ENCODE data around the gene DMWD. TPM values are rescaled to one million over a fixed set of nuclear protein-coding genes. Genes with fewer than 3 reads are reported as not detected.

DMWD gene
- total and polyA plus RNA-seq, 2 donors: 24.7 to 43.7 TPM

- no peak for DNase-seq (ENCODE audit: extremely low spot score)
- Histone ChIP-seq H3K27ac (ENCODE audit: low read depth) (no peak overlapping the region), H3K4me1 (ENCODE audit: insufficient read depth) (peaks cover 4% of the 10 kb centered on the region), H3K4me3 (ENCODE audit: low read depth, low read length) (no peak overlapping the region), H3K36me3 (ENCODE audit: insufficient read depth) (no peaks in the 10 kb centered on the region)
- WGBS: 93% methylated on average over 34 of the region's 34 CpGs
Observed at GRCh38 chr19:45777395-45777961, 15.2 kb downstream of the DMWD start.

DNA sequence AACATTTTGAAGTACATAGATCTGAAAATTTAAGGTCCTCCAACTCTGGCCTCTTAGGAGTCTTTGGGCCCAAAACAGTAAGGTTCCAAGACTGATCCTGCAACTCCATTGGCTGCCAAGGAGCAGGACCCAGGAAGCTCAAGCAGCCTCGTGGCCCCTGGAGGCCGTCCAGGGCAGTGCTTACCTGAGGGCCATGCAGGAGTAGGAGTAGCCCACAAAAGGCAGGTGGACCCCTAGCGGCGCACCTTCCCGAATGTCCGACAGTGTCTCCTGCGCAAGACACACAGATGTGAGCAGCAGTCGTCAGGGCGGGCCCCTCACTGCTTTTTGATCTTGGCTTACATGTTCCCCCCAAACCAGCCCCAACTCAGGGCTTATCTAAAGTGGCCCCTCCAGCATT lies 17.9 kb downstream of the DMWD start:
- H3K36me3 ChIP-seq (ENCODE audit: insufficient read depth): no peaks in the 10 kb centered on the region
- no peaks in the 10 kb centered on the region for H3K4me1 ChIP-seq (ENCODE audit: insufficient read depth)
- 79% methylated on average over 9 of the region's 9 CpGs for WGBS
- H3K4me3 ChIP-seq (ENCODE audit: low read depth, low read length): no peak overlapping the region
- H3K27ac ChIP-seq (ENCODE audit: low read depth): no peak overlapping the region
- DNase-seq (ENCODE audit: extremely low spot score): no peak

- H3K27ac ChIP-seq (ENCODE audit: low read depth): no peak overlapping the region
- DNase-seq (ENCODE audit: extremely low spot score): no peak
- no peaks in the 10 kb centered on the region for H3K4me1 ChIP-seq (ENCODE audit: insufficient read depth)
- H3K36me3 ChIP-seq (ENCODE audit: insufficient read depth): no peaks in the 10 kb centered on the region
- 32% methylated on average over 2 of the region's 2 CpGs for WGBS
- no peak overlapping the region for H3K4me3 ChIP-seq (ENCODE audit: low read depth, low read length)
Observed at GRCh38 chr19:45773384-45773783, 19.3 kb downstream of the DMWD start.

GRCh38 chr19:45772912-45773311 lies 19.7 kb downstream of the DMWD start:
- 85% methylated on average over 3 of the region's 3 CpGs for WGBS
- Histone ChIP-seq H3K4me3 (ENCODE audit: low read depth, low read length) (no peak overlapping the region), H3K27ac (ENCODE audit: low read depth) (no peak overlapping the region)

GRCh38 chr19:45772130-45772840 lies 20.4 kb downstream of the DMWD start:
- Histone ChIP-seq H3K4me1 (ENCODE audit: insufficient read depth) (no peaks in the 10 kb centered on the region), H3K4me3 (ENCODE audit: low read depth, low read length) (no peak overlapping the region), H3K27ac (ENCODE audit: low read depth) (no peak overlapping the region), H3K36me3 (ENCODE audit: insufficient read depth) (no peaks in the 10 kb centered on the region)
- no peak for DNase-seq (ENCODE audit: extremely low spot score)
- WGBS: 77% methylated on average over 14 of the region's 14 CpGs

More at GRCh38 chr19:45772912-45773311, 19.7 kb downstream of the DMWD start:
- H3K4me1 ChIP-seq (ENCODE audit: insufficient read depth): no peaks in the 10 kb centered on the region
- DNase-seq (ENCODE audit: extremely low spot score): no peak
- no peaks in the 10 kb centered on the region for H3K36me3 ChIP-seq (ENCODE audit: insufficient read depth)

- Histone ChIP-seq H3K27ac (ENCODE audit: low read depth) (peak overlapping the region; percentile 82), H3K4me3 (ENCODE audit: low read depth, low read length) (no peak overlapping the region), H3K4me1 (ENCODE audit: insufficient read depth) (no peaks in the 10 kb centered on the region), H3K36me3 (ENCODE audit: insufficient read depth) (no peaks in the 10 kb centered on the region)
- DNase-seq (ENCODE audit: extremely low spot score): no peak
- WGBS: 80% methylated on average over 46 of the region's 46 CpGs
Observed at GRCh38 chr19:45771311-45771933, 21.2 kb downstream of the DMWD start.

GRCh38 chr19:45770192-45771101 lies 22.2 kb downstream of the DMWD start:
- peak; percentile 95 for DNase-seq (ENCODE audit: extremely low spot score)
- no peaks in the 10 kb centered on the region for H3K4me1 ChIP-seq (ENCODE audit: insufficient read depth)
- 1% methylated on average over 79 of the region's 79 CpGs for WGBS

DNA sequence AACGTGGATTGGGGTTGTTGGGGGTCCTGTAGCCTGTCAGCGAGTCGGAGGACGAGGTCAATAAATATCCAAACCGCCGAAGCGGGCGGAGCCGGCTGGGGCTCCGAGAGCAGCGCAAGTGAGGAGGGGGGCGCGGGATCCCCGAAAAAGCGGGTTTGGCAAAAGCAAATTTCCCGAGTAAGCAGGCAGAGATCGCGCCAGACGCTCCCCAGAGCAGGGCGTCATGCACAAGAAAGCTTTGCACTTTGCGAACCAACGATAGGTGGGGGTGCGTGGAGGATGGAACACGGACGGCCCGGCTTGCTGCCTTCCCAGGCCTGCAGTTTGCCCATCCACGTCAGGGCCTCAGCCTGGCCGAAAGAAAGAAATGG lies 22.8 kb downstream of the DMWD start:
- no peaks in the 10 kb centered on the region for H3K4me1 ChIP-seq (ENCODE audit: insufficient read depth)

More at GRCh38 chr19:45770192-45771101, 22.2 kb downstream of the DMWD start:
- Histone ChIP-seq H3K27ac (ENCODE audit: low read depth) (peak overlapping the region; percentile 82), H3K4me3 (ENCODE audit: low read depth, low read length) (peak overlapping the region; percentile 76), H3K36me3 (ENCODE audit: insufficient read depth) (no peaks in the 10 kb centered on the region)

DNA sequence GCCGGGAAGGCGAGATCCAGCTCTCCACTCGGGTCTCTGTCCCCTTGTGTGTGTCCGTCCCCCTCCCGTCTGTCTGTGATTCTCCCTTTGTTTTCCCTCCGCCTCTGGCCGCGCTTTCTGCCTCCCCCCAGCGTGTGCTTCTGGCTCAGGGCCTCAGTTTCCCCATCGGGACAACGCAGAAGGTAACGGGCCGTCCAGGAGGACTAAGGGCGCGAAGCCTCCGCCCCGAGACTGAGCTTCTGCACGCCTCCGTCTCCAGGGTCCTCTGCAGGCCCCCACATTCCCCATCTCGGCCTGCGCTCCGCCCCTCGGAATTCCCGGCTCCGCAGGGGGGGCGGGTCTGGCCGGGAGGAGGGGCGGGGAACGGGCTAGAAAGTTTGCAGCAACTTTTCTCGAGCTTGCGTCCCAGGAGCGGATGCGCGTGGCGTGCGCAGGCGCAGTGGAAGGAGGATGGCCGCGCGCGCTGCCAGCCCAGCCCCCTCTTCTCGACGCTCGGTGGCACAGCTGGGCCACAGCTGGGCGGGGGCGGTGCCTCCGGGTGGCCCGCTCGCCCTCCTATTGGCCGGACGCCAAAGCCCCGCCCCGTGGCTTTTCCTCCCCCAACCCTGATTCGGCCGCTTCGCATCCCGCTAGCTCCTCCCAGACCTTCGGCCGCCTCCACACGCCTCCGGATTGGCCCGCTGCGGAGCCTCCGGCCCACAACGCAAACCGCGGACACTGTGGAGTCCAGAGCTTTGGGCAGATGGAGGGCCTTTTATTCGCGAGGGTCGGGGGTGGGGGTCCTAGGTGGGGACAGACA lies 23.5 kb downstream of the DMWD start, which contains the start of gene SIX5:
SIX5 (minus strand) TSS at position 269 of the 799 bp plus-strand sequence. CDS start 408 bp downstream, outside the sequence.
- Histone ChIP-seq H3K4me1 (ENCODE audit: insufficient read depth) (no peaks in the 10 kb centered on the region), H3K27ac (ENCODE audit: low read depth) (peak within 1 kb of the TSS; percentile 87), H3K4me3 (ENCODE audit: low read depth, low read length) (peak within 1 kb of the TSS; percentile 76), H3K36me3 (ENCODE audit: insufficient read depth) (no peaks in the 10 kb centered on the region)
- WGBS: under 1% methylated on average over 70 of the region's 70 CpGs
- DNase-seq (ENCODE audit: extremely low spot score): peak; percentile 95

More for the DNA sequence above, 22.8 kb downstream of the DMWD start:
- under 1% methylated on average over 28 of the region's 28 CpGs for WGBS
- peak overlapping the region; percentile 42 for H3K27ac ChIP-seq (ENCODE audit: low read depth)
- peak overlapping the region; percentile 76 for H3K4me3 ChIP-seq (ENCODE audit: low read depth, low read length)
- no peaks in the 10 kb centered on the region for H3K36me3 ChIP-seq (ENCODE audit: insufficient read depth)
- DNase-seq (ENCODE audit: extremely low spot score): no peak

GRCh38 chr19:45768655-45768983 lies 24.0 kb downstream of the DMWD start:
- H3K4me3 ChIP-seq (ENCODE audit: low read depth, low read length): peak overlapping the region; percentile 76
- H3K36me3 ChIP-seq (ENCODE audit: insufficient read depth): no peaks in the 10 kb centered on the region
- under 1% methylated on average over 27 of the region's 33 CpGs for WGBS
- DNase-seq (ENCODE audit: extremely low spot score): no peak
- no peaks in the 10 kb centered on the region for H3K4me1 ChIP-seq (ENCODE audit: insufficient read depth)
- peak overlapping the region; percentile 87 for H3K27ac ChIP-seq (ENCODE audit: low read depth)

DNA sequence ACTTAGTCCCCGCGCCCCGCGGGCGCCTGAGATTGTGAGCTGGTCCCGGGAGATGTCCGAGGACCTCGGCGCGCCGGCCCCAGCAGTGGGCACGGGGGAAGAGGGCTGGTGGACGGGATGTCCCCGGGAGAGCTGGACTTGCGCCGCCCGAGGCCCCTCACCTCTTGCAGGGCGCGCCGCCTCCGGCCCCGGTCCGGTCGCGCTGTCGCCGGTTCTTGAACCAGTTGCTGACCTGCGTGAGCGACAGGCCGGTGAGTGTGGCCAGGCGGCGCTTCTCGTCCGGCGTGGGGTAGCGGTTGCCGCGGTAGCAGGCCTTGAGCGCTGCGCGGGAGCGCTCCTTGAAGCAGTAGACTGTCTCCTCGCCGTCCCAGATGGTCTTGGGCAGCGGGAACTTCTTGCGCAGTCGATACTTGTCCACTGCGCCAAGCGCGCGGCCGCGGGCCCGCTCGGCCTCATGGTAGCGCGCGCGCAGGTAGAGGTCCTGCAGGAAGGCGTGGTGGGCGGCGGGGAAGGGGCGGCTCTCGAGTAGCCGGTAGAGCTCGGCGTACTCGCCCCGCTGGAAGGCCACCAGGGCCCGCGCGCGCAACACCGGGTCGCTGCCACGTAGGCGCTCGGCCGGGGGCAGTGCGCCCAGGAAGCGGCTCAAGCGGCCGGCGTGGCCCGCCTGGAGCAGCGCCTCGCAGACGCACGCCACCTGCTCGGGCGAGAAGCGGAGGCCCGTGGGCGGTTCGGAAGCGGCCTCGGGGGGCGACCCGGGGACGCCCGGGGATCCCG lies 24.6 kb downstream of the DMWD start:
- Histone ChIP-seq H3K4me1 (ENCODE audit: insufficient read depth) (no peaks in the 10 kb centered on the region), H3K36me3 (ENCODE audit: insufficient read depth) (no peaks in the 10 kb centered on the region), H3K27ac (ENCODE audit: low read depth) (peak overlapping the region; percentile 87), H3K4me3 (ENCODE audit: low read depth, low read length) (peak overlapping the region; percentile 76)
- under 1% methylated on average over 102 of the region's 102 CpGs for WGBS
- no peak for DNase-seq (ENCODE audit: extremely low spot score)

- Histone ChIP-seq H3K4me1 (ENCODE audit: insufficient read depth) (no peaks in the 10 kb centered on the region), H3K27ac (ENCODE audit: low read depth) (peak overlapping the region; percentile 87), H3K4me3 (ENCODE audit: low read depth, low read length) (peak overlapping the region; percentile 76), H3K36me3 (ENCODE audit: insufficient read depth) (no peaks in the 10 kb centered on the region)
- DNase-seq (ENCODE audit: extremely low spot score): peak; percentile 79
- WGBS: 5% methylated on average over 31 of the region's 31 CpGs
Observed at GRCh38 chr19:45767410-45767880, 25.2 kb downstream of the DMWD start.

Measured in urinary bladder (tissue), 4 donors.